Hypothalamus (tissue), 51 donors: ENCODE measurements around the gene MTSS2.
A peak's percentile ranks its signal among the peaks of the same experiment; 100 is the strongest.
"Not testable (repeated sequence)": the region's sequence is repeated elsewhere in the genome, so short reads cannot be mapped to it uniquely, and the experiment has no call there.

ENCODE experiments used
- DNase-seq, 51 donors: peaks; one replicate each; lab custom pipeline; 2025; lab: John Stamatoyannopoulos, UW

The MTSS2 gene

DNA sequence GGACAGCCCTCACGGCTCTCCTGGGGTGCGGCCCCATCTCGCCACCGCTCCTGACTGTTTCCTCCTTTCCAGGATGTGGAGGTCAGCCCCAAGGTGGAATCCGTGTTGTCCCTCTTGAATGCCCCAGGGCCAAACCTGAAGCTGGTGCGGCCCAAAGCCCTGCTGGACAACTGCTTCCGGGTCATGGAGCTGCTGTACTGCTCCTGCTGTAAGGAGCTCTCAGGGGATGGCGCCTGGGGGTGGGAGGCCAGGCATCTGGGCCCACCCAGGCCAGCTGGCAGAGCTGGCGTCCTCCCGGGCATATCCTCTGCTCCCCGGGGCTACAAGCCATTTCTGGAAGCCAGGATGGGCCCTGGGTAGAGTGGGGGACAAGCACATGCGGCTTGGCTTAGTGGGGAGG, 26.3 kb downstream of the MTSS2 start:
- DNase-seq, result no peak

DNA sequence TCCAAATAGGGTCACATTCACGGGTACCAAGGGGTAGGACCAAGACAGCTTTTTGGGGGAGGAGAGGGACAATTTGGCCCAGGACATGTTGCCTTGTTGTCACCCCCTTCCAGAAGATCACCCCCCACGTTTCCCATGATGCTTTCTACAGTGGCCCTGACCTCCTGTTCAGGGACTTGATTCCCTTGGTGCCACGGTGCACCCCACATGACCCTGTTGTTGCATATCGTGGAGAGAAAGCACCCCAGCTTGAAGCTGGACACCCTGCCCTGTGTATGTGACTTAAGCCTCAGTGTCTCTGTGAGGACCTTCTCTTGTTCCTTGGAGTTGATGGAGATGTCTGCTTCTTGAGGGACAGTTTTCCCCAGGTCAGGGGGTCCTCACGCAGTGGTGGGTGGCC, 26.9 kb downstream of the MTSS2 start:
- no peak for DNase-seq

DNA sequence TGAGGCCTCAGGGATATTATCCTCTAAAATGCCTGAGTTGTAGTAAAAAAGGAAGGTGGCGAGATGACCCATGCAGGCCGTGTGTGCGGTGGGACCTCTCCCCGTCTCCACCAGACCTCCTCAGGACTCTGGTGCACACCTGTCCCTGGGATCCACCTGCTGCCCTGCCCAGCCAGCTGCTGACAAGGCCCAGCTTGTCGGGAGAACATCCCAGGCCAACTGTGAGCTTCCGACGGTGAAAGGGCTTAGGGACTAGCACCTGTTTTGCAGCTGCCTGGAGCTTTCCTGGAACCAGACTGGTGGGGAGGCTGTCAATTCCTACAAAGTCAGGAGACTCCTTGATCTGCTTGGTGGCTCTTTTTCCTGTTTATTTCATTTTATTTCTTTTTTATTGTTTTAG, 27.9 kb downstream of the MTSS2 start:
- no peak for DNase-seq

DNA sequence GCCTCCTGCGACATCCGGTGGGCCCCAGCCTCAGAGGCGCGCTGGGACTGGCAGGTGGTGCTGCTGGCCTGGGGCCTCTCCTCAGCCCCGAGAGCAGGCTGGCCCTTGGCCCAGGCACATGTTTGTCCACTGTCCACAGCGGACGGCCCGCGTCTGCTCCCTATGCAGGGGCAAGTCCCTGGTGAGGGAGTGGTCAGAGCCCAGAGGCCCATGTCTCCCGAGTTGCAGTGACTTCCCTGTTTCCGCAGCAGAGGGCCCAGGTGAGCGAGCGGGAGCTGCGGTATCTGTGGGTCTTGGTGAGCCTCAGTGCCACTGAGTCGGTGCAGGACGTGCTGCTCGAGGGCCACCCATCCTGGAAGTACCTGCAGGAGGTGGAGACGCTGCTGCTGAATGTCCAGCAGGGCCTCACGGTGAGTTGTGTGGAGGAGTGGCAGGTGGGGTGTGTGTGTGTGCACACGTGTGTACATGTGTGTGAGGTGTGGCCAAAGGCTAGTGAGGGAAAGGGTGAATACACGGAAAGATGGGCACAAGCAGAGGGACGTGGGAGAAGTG, 29.1 kb downstream of the MTSS2 start:
- no peak for DNase-seq

DNA sequence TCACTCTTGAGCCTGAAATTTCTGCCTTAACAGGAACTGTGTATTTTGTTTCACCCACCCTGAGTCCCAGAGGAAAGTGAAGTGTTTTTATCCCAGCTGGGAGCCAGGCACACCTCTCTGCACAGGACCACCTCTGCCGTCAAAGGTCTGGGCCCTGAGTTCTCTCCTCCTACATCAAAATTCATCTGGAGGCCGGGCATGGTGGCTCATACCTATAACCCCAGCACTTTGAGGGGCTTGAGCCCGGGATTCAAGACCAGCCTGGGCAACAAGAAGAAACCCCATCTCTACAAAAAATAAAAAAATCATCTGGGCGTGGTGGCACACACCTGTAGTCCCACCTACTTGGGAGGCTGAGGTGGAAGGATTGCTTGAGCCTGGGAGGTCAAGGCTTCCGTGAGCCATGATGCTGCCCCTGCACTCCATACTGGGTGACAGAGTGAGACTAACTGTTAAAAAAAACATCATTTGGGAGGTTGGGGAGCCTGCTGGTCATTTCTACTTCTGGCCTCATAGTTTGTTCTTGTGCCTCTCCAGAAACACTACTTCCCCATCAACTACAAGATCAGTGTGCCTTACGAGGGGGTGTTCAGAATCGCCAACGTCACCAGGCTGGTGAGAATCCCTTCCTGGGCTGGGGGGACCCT, 29.7 kb downstream of the MTSS2 start:
- DNase-seq, result no peak

DNA sequence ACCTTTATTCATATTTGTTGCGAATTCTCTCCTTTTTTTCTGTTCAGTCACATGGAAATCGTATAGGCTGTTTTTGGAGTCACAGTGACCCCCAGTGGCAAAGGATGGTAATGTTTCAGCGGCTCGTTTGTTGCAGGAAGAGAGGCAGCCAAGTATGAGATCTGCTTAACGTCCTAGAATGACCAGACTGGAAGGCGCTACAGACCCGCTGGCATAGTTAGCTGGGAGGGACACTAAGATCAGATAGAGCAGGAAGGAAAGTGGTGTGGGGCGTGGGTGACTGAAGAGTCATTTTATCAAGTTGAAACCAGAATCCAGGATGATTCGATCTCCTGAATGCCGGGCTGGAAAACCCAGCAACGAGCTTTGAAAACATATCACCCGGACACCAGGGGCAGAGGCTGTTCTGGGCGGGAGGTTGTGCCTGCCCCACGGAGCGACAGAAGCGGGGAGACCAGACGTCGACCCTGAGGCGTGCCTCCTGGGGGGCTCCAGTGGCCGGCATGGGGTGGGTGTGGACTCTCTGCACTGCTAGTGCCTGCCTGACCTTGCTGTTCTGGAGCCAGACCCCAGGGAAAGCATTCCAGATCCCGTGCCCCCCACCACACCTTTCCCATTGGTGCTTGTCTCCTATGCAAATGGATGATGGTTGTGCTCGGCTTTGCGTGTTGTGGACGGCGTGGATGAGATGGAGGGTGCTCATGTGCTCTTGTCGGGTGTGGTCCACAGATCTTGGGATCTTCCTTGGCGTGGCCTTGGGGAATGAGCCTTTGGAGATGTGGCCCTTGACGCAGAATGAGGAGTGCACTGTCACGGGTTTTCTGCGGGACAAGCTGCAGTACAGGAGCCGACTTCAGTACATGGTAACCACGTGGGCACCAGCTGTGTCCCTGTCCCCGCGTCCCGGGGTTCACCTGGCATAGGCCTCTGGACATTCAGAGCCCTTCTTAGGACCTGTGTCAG, 31.8 kb downstream of the MTSS2 start:
- DNase-seq, result peak in 42 of 51 donors; percentile 17 to 91 (median 54)

DNA sequence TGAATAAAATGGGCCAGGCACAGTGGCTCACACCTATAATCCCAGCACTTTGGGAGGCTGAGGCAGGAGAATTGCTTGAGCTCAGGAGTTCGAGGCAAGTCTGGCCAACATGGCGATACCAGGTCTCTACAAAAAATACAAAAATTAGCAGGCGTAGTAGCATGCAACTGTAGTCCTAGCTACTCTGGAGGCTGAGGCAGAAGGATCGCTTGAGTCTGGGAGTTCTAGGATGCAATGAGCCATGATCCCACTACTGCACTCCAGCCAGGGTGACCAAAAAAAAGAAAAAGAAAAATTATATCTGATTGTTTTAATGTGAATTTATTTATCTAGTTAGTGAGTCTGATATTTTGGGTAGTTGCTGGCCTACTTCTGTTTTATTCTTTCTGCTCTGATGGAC, 32.4 kb downstream of the MTSS2 start:
- DNase-seq, result no peak

DNA sequence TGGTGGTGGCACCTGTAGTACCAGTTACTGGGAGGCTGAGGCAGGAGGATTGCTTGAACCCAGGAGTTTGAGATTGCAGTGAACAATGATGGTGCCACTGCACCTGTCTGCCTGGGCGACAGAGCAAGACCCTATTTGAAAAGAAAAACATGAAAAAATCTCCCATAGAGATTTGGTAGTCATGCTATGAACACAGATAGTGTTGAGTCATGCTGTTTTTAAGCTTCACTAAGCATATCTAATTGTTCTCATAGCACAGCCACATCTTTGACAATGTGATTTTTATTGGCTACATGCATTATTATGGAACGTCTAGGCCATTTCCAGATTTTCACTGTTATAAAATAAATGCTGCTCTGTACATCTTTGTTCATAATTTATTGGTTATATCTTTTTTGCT, 33.5 kb downstream of the MTSS2 start:
- DNase-seq, result no peak

DNA sequence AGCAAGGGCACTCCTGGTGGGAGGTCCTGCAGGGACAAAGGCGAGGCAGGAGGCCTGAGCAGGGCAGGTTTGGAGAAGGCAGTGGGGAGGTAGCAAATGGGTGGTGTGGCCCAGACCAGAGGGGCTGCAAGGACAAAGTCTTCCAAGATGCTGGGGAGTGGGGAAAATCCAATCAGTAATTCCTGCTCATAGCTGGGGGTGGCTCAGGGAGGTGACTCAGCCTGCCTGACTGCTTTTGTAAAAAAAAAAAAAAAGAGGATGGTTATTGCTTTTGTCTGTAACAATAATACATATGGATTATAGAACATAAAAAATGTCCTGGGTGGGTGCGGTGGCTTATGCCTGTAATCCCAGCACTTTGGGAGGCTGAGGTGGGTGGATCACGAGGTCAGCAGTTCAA, 34.3 kb downstream of the MTSS2 start:
- DNase-seq, result no peak

DNA sequence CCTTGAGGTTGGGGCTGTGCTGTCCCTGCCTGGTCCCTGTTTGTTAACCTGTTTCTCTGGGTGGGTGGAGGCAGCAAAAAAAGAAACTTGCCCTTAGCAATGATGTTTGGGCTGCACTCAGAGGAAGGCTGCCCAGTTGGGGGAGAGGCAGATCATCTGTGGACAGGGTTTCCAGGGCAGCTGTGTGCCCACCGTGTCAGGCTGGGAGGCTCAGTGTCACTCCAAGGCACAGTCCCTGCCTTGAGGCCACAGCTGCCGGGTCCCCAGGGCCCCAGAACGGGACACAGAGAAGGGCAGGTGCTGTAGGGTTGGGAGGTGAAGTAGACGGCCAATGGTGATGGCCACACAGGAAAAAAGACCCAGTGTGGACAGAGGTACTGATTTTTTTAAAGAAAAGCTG, 35.6 kb downstream of the MTSS2 start:
- no peak for DNase-seq

DNA sequence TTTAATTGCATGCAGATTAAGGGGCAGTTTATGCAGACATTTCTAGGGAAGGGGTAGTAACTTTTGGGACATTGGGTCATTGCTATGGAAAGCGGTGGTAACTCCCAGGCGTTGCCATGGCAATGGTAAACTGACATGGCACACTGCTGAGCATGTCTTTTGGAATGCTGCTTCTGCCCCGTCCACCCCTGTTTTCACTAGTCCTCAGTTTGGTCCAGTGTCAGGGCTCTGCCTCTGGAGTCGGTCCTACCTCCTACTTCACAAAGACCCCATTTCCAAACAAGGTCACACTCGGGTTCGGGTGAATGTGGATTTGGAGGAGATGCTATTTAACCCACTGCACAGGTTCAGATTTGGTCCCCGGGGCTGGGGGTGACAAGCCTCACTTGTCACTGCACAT, 36.6 kb downstream of the MTSS2 start:
- DNase-seq, result no peak

DNA sequence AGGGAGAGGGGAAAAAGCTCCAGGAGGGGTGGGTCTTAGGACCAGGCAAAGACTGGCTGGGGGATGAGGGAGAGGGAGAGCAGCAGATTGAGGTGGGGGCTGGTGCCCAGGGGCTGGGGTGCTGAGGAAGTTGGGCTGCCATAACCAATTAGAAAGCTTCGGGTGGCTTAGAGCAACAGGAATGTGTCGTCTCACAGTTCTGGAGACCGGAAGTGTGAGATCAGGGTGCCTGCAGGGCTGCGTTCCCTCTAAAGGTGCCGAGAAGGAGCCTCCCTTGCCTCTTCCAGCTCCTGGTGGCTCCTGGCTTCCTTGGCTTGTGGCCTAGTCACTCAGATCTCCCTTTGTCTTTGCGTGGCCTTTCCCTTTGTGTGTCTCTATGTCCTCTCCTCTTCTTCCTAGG, 37.2 kb downstream of the MTSS2 start:
- no peak for DNase-seq

DNA sequence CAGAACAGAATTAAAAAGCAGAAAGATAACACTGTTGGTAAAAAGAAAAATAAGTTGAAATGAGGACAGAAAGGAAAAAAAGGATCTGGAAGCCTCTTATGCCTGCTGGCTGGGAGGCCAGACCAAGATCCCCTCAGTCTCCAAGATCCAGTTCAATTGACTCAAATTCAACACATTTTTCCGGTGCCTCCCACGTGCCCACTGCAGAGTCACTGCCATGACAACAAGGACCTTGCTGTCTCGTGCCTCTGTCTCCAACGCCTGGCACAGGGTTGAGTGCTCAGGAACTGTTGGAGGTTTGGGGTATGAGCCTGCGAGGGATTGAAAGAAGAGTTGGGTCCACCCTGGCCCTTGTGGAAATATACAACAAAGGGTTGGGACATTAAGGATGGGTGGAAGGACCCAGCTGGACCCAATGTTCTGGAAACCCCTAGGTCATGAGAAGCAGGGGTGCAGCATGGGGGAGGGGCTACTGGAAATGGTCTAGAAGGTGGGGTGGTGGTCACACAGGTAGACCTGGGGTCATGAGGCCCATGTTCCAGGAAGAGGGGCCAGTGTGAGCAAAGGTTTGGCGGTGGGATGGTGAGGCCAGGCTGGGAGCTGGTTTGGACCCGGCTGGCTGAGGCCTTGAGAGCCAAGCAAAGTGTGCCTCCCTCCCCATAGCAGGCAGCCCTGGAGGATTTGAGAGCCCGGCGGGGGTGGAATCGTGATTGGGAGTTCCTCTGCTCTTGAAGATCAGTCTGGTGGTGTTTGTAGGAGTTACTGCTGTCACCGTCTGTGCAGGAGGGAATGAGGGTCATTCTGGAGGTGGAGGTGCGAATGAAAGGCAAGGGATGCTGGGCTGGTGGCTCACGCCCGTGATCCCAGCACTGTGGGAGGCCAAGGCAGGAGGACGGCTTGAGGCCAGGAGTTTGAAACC, 38.2 kb downstream of the MTSS2 start:
- DNase-seq, result peak in 10 of 51 donors; percentile 13 to 59 (median 29)

DNA sequence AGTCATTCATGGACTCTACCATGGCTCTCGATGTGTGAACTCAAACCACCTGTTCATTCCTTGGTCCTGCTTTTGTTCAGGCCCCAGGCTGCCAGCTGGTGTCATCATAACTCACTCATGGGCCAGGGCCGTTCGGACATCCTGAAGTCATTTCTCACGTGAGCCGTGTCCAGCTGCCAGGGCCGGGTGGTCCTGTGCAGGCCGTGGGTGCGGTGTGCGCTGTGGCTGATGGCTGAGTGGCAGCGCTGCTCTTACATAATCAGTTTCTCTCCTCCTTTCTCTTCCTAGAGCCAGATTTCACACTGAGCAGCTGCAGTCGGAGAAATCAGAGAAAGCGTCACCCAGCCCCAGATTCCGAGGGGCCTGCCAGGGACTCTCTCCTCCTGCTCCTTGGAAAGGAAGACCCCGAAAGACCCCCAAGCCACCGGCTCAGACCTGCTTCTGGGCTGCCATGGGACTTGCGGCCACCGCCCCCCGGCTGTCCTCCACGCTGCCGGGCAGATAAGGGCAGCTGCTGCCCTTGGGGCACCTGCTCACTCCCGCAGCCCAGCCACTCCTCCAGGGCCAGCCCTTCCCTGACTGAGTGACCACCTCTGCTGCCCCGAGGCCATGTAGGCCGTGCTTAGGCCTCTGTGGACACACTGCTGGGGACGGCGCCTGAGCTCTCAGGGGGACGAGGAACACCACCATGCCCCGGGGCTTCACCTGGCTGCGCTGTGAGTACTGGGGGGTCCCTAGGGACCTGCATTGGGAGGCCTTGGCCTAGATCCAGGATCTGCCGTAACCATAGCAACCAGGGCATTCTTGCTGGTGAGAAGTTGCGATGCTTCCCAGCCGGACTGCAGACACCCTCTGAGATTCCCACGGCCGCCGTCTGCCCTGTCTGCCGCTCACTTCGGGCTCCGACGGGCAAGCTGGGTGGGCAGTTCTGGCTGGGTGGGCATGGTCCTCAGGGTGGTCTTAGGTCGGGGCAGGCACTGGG, 39.3 kb downstream of the MTSS2 start, which contains the start of gene IL34:
TSS of gene IL34 (plus strand) at position 300 of the 982 bp plus-strand sequence. CDS start at position 689, 389 bp downstream.
- peak in 10 of 51 donors; percentile 13 to 70 (median 34) for DNase-seq

DNA sequence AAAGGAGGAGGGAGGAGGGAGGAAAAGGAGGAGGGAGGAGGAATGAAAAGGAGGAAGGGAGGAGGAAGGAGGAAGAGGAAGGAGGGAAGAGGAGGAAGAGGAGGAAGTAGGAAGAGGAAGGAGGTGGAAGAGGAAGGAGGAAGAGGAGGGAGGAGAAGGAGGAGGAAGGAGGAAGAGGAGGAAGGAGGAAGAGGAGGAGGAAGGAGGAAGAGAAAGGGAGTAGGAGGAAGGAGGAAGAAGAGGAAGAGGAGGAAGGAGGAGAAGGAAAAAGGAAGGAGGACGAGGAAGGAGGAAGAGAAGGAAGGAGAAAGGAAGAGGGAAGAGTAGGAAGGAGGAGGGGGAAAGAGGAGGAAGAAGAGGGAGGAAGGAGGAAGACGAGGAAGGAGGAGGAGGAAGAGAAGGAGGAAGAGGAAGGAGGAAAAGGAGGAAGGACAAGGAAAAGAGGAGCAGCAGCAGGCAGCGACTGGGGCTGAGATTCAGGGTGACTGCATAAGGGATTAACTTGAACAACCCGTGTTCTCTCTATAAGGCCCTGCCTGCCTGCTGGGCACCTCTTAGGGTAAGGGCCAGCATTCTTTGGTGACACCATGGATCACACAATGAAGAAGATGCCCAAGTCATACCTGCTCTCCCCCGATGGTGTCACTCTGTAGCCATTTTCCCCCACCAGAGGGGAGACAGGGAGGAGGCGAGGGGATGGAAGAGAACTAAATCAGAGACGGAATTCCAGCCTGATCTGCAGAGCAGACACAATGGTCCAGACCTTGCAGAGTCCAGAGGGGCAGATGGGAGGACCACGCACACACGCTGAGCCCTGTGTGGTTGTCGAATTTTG, 40.9 kb downstream of the MTSS2 start:
- DNase-seq, result no peak

DNA sequence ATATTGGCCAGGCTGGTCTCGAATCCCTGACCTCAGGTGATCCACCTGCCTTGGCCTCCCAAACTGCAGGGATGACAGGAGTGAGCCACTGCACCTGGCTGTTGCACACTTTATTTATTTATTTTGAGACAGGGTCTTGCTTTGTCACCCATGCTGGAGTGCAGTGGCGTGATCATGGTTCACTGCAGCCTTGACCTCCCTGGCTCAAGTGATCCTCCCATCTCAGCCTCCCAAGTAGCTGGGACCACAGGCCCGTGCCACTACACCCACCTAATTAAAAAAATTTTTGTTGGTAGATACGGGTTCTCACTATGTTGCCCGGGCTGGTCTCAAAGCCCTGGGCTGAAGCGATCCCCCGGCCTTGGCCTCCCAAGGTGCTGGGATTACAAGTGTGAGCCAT, 42.6 kb downstream of the MTSS2 start:
- DNase-seq, result not testable (repeated sequence)

DNA sequence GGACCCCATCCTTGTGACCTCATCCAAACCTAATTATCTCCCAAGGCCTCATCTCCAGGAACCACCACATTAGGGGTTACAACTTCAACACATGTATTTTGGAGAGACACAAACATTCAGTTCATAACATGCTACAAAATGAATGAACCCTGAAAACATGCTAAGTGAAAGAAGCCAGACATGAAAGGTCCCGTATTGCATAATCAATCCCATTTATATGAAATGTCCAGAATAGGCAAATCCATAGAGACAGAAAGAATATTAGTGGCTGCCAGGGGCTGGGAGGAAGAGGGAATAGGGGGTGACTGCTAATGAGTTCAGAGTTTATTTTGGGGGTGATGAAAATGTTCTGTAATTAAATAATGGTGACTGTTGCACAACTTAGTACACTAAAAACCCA, 43.2 kb downstream of the MTSS2 start:
- DNase-seq, result no peak
